HEK293 (cell line): ENCODE results near the gene C2CD2L.

ENCODE experiments used
- CTCF ChIA-PET: fragments of 350-600 bp; formaldehyde crosslinking; extraction: SDS; loops from one replicate; lab custom pipeline; 2021; ENCODE audit warnings: antibody characterized with exemption; lab: Yijun Ruan, JAX
- POLR2A ChIA-PET: fragments of 300-600 bp; formaldehyde crosslinking; extraction: SDS; loops from one replicate; lab custom pipeline; 2020; ENCODE audit warnings: antibody characterized with exemption, inconsistent platforms; lab: Yijun Ruan, JAX
- H3K27ac ChIP-seq: fragments of 200-500 bp; sonication (Bioruptor generic); 2 replicates; pipeline ENCODE4 v1.5.1; 2014; ENCODE audit warnings: low read depth, low read length, control low read depth, inconsistent platforms; ENCODE audit errors: extremely low read depth
- H3K36me3 ChIP-seq, 2 experiments: fragments of 200-500 bp in 1 of 2; sonication (Bioruptor generic) in 1 of 2; 1 replicate in 1 of 2; 2 replicates in 1 of 2; pipeline ENCODE4 v1.5.1; 2014 to 2017; ENCODE audit warnings: inconsistent platforms in 2 of 2, low read length in 2 of 2; ENCODE audit not compliant: control insufficient read depth in 2 of 2, insufficient read depth in 1 of 2
- H3K4me1 ChIP-seq: fragments of 200-500 bp; sonication (Bioruptor generic); 2 replicates; pipeline ENCODE4 v1.5.1; 2014; ENCODE audit warnings: mild to moderate bottlenecking, low read length, inconsistent platforms; ENCODE audit not compliant: control insufficient read depth, insufficient read depth
- H3K4me3 ChIP-seq: 2 replicates; pipeline ENCODE4 v1.5.1; 2011; ENCODE audit warnings: low read depth, mild to moderate bottlenecking, control low read depth, low read length, moderate library complexity
- H3K9me3 ChIP-seq: fragments of 200-500 bp; sonication (Bioruptor generic); 2 replicates; pipeline ENCODE4 v1.5.1; 2014; ENCODE audit warnings: low read depth, low read length, inconsistent platforms; ENCODE audit not compliant: control insufficient read depth, insufficient read depth
- ATF2 ChIP-seq: fragments of 450-650 bp; formaldehyde crosslinking; IDR thresholded peaks from 2 replicates; pipeline ENCODE4 v1.5.1; 2016; ENCODE audit warnings: missing biosample characterization, missing genetic modification characterization, low read depth
- EGR2 ChIP-seq: fragments of 450-650 bp; formaldehyde crosslinking; IDR thresholded peaks from 2 replicates; pipeline ENCODE4 v1.5.1; 2016; ENCODE audit warnings: low read depth, missing biosample characterization, missing genetic modification characterization
- KLF16 ChIP-seq: fragments of 450-650 bp; formaldehyde crosslinking; IDR thresholded peaks from 2 replicates; pipeline ENCODE4 v1.5.1; 2017; ENCODE audit warnings: missing biosample characterization, missing genetic modification characterization
- KLF8 ChIP-seq: fragments of 450-650 bp; formaldehyde crosslinking; IDR thresholded peaks from 2 replicates; pipeline ENCODE4 v1.5.1; 2016; ENCODE audit warnings: missing biosample characterization, missing genetic modification characterization
- PBX3 ChIP-seq: sonication (generic); formaldehyde crosslinking; IDR thresholded peaks from 2 replicates; pipeline ENCODE4 v1.8.1; 2022; ENCODE audit warnings: mild to moderate bottlenecking, moderate library complexity, missing genetic modification reagents
- PRDM1 ChIP-seq: fragments of 450-650 bp; formaldehyde crosslinking; IDR thresholded peaks from 2 replicates; pipeline ENCODE4; 2016; ENCODE audit warnings: missing biosample characterization, missing genetic modification characterization
- PRDM10 ChIP-seq: fragments of 450-650 bp; formaldehyde crosslinking; IDR thresholded peaks from 2 replicates; pipeline ENCODE4 v1.5.1; 2016; ENCODE audit warnings: missing biosample characterization, missing genetic modification characterization
- PRDM6 ChIP-seq: fragments of 450-650 bp; formaldehyde crosslinking; IDR thresholded peaks from 2 replicates; pipeline ENCODE4 v1.5.1; 2017; ENCODE audit warnings: missing biosample characterization, missing genetic modification characterization
- ZBTB17 ChIP-seq: fragments of 450-650 bp; formaldehyde crosslinking; IDR thresholded peaks from 2 replicates; pipeline ENCODE4 v1.5.1; 2016; ENCODE audit warnings: missing biosample characterization, missing genetic modification characterization
- ZFHX2 ChIP-seq: fragments of 450-650 bp; formaldehyde crosslinking; conservative IDR thresholded peaks from 2 replicates; pipeline ENCODE4 v1.5.1; 2016; ENCODE audit warnings: missing biosample characterization, missing genetic modification characterization
- ZFP3 ChIP-seq: fragments of 450-650 bp; formaldehyde crosslinking; IDR thresholded peaks from 2 replicates; pipeline ENCODE4 v1.5.1; 2016; ENCODE audit warnings: low read depth, missing biosample characterization, missing genetic modification characterization
- ZIC2 ChIP-seq: fragments of 450-650 bp; formaldehyde crosslinking; IDR thresholded peaks from 2 replicates; pipeline ENCODE4 v1.5.1; 2016; ENCODE audit warnings: missing biosample characterization, missing genetic modification characterization
- ZNF138 ChIP-seq: fragments of 450-650 bp; formaldehyde crosslinking; IDR thresholded peaks from 2 replicates; pipeline ENCODE4 v1.5.1; 2016; ENCODE audit warnings: missing biosample characterization, missing genetic modification characterization, borderline replicate concordance
- ZNF2 ChIP-seq: fragments of 450-650 bp; formaldehyde crosslinking; IDR thresholded peaks from 2 replicates; pipeline ENCODE4 v1.5.1; 2016; ENCODE audit warnings: missing biosample characterization, missing genetic modification characterization
- ZNF223 ChIP-seq: fragments of 450-650 bp; formaldehyde crosslinking; IDR thresholded peaks from 2 replicates; pipeline ENCODE4 v1.5.1; 2016; ENCODE audit warnings: missing biosample characterization, missing genetic modification characterization
- ZNF24 ChIP-seq: fragments of 450-650 bp; formaldehyde crosslinking; IDR thresholded peaks from 2 replicates; pipeline ENCODE4 v1.5.1; 2016; ENCODE audit warnings: missing biosample characterization, missing genetic modification characterization
- ZNF280C ChIP-seq: fragments of 450-650 bp; formaldehyde crosslinking; IDR thresholded peaks from 2 replicates; pipeline ENCODE4 v1.5.1; 2016; ENCODE audit warnings: missing biosample characterization, missing genetic modification characterization
- ZNF398 ChIP-seq: fragments of 450-650 bp; formaldehyde crosslinking; IDR thresholded peaks from 2 replicates; pipeline ENCODE4 v1.5.1; 2017; ENCODE audit warnings: missing biosample characterization, missing genetic modification characterization
- ZNF600 ChIP-seq: fragments of 450-650 bp; formaldehyde crosslinking; IDR thresholded peaks from 2 replicates; pipeline ENCODE4 v1.5.1; 2016; ENCODE audit warnings: missing biosample characterization, missing genetic modification characterization
- ZNF791 ChIP-seq: fragments of 450-650 bp; formaldehyde crosslinking; IDR thresholded peaks from 2 replicates; pipeline ENCODE4 v1.5.1; 2016; ENCODE audit warnings: missing biosample characterization, missing genetic modification characterization

The C2CD2L gene

GRCh38 chr11:119089319-119089718 is 17.8 kb upstream of the C2CD2L start:
- Histone ChIP-seq H3K27ac (no peak overlapping the region), H3K36me3 (peaks cover 0 to 59% of the 10 kb centered on the region in 2 experiments; a peak in 1 of 3 replicates), H3K4me1 (0 out of 2 replicates have a peak, but pooled peaks cover 3% of the 10 kb centered on the region), H3K4me3 (no peak overlapping the region), H3K9me3 (no peaks in the 10 kb centered on the region)
- POLR2A ChIA-PET = interaction anchor here (0.5 to 1.2 kb wide), 3 partner anchors 21 to 88 kb away, joined by 3 to 4 read pairs (median 4); partner anchors contain the start of gene VPS11
- CTCF ChIA-PET = interaction anchor here (1.1 to 1.4 kb wide), 2 partner anchors 108 to 234 kb away, joined by 3 to 5 read pairs; no protein-coding TSS in a partner anchor
- TF ChIP-seq ZNF398 (tag by site-specific recombination) (peak; percentile 83), ZFP3 (tag by site-specific recombination) (no peak), EGR2 (tag by site-specific recombination) (peak; percentile 86), ZBTB17 (tag by site-specific recombination) (peak; percentile 49), ZNF280C (tag by site-specific recombination) (no peak), PRDM10 (tag by site-specific recombination) (peak; percentile 96), ZNF791 (tag by site-specific recombination) (no peak), ZFHX2 (tag by site-specific recombination) (peak; percentile 91), ZNF138 (tag by site-specific recombination) (no peak), ZNF223 (no peak)

GRCh38 chr11:119091178-119091577 is 16.0 kb upstream of the C2CD2L start:
- Histone ChIP-seq H3K4me1 (no peaks in the 10 kb centered on the region), H3K27ac (no peak overlapping the region; the same call in 1 of the 2 replicates), H3K36me3 (peaks cover 0 to 63% of the 10 kb centered on the region in 2 experiments; a peak in 1 of 3 replicates), H3K9me3 (no peaks in the 10 kb centered on the region), H3K4me3 (no peak overlapping the region)
- ChIA-PET POLR2A (interaction anchor here (0.8 to 2.8 kb wide), 8 partner anchors 9 to 226 kb away, joined by 3 to 20 read pairs (median 6); partner anchors contain the start of genes C2CD2L, DPAGT1, HYOU1 and MCAM), CTCF (interaction anchor here (1.0 kb wide), 1 partner anchor 61 kb away, joined by 3 read pairs; no protein-coding TSS in a partner anchor)
- TF ChIP-seq ATF2 (tag by site-specific recombination) (peak; percentile 53; the same call in 1 of the 2 replicates), PRDM6 (0 out of 2 replicates have a peak, but pooled peaks have one; percentile 7), ZNF24 (tag by site-specific recombination) (0 out of 2 replicates have a peak, but pooled peaks have one; percentile 18), PBX3 (CRISPR knock-in tag) (no peak), ZNF600 (peak; percentile 51), KLF8 (tag by site-specific recombination) (0 out of 2 replicates have a peak, but pooled peaks have one; percentile 11), ZIC2 (tag by site-specific recombination) (peak; percentile 33; the same call in 1 of the 2 replicates), PRDM1 (tag by site-specific recombination) (peak; percentile 68), KLF16 (tag by site-specific recombination) (no peak), ZNF2 (tag by site-specific recombination) (no peak)
